Hematopoietic multipotent progenitor cell (in vitro differentiated cells): ENCODE results near the gene KANK3. TPM values are rescaled to one million over a fixed set of nuclear protein-coding genes. Genes with fewer than 3 reads are reported as not detected.
"Not testable (repeated sequence)": the region's sequence is repeated elsewhere in the genome, so short reads cannot be mapped to it uniquely, and the experiment has no call there.

Experiments used
- DNase-seq, 3 donors: peaks; one replicate each; pipeline ENCODE4 v3.0.0-alpha.2; 2011 to 2015; ENCODE audit warnings: low read depth in 2 of 3, low spot score in 2 of 3
- total RNA-seq: library from RNA; depleted of rRNA; stranded (reverse); fragments of >200 nt; gene quantifications from one replicate; pipeline ENCODE4 v1.2.3, GENCODE V29; 2012

Gene KANK3
- total RNA-seq, 1 donor, result 0.27 TPM

DNA sequence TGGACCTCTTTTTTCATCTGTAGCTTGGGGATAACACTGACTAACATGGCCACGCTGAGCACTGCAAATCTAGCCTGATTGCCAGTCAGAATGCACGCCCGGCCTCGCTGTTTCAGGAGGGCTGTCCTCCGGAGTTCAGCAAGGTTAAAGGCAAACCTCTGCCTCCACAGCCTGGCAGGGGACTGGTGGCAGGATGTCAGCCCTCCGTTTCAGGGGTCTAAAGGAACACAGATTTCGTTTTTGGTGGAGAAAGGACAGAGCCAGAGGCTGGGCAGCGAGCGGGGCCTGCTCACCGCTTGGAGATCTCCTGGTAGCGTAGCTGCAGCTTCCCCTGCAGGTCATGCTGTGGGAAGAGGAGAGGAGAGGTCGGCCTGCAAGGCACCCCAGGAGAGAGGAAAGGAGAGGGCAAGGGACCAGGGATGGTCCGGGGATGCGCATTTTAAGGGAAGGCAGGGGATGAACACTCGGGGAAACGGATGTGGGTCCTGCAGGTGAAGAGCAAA, 22.4 kb downstream of the KANK3 start:
- DNase-seq, result peak in 2 of 3 donors; percentile 17 to 36

DNA sequence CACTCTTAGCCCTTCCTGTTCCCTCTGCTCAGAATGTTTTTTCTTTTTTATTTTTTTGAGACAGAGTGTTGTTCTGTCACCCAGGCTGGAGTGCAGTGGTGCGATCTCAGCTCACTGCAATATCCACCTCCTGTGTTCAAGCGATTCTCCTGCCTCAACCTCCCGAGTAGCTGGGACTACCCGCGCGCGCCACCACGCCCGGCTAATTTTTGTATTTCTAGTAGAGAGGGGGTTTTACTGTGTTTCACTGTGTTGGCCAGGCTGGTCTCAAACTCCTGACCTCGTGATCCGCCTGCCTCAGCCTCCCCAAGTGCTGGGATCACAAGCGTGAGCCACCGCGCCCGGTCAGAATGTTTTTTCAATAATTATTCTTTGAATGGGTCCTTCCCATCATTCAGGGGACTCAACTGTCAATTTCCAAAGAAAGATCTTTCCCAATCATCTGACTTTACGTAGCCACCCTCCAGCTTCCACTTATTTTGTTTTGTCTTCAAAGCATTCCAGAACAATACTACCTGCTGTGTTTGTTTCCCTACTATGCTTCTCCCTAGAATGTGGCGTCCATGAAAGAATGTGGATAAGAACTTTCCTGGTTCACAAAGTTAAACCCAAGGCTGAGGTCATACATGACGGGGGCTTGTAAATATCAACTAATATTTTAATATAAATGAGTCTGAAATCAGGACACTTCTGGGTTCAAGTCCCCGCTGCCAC, 23.1 kb downstream of the KANK3 start:
- DNase-seq, result no peak

DNA sequence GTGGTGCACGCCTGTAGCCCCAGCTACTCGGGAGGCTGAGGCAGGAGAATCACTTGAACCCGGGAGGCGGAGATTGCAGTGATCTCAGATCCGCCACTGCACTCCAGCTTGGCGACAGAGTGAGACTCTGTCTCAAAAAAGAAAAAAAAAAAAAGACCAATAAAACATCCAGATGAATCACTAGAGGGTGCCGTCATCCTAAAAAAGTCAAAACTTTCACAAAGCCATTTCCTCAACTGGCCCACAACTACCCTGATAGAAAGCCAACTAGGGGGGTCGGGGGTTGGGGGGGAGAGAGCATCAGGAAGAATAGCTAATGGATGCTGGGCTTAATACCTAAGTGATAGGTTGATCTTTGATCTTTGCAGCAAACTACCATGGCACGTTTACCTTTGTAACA, 24.2 kb downstream of the KANK3 start:
- DNase-seq, result peak in 2 of 3 donors; percentile 33 to 34

DNA sequence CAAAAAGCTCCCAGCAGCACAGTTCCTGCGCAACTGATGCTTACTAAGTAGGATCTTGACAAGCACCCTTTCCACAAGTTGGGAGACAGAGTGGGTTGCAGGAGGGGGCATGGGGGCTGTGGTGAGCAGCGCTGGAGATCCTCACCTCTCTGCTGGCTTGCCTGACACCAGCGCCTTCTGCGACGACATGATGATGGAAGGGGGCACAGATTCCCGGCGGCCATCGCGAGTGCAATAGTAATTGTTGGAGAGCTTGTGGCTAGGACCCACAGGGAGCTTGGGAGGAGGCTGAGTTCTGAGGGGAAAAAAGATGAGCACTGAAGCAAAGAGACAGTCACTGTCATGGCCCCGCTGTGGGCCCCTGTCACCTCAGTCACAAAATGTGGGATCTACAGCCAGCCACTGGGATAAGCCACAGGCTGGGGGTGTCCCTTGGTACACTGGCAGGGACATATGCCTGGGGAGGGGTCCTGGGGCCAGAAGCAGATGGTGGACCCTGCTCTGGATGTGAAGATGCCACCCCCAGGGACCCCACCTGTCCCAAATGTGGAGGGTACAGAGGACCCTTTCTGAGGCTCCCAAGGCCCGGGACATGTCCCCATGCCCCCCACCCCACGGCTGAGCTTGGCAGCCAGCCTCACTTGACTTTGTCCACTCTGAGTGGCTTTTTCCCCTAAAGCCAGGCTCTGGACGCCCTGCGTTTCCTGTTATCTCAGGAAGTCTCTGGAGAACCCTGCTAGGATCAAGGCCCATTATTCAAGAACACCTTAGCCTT, 26.5 kb downstream of the KANK3 start:
- no peak for DNase-seq

DNA sequence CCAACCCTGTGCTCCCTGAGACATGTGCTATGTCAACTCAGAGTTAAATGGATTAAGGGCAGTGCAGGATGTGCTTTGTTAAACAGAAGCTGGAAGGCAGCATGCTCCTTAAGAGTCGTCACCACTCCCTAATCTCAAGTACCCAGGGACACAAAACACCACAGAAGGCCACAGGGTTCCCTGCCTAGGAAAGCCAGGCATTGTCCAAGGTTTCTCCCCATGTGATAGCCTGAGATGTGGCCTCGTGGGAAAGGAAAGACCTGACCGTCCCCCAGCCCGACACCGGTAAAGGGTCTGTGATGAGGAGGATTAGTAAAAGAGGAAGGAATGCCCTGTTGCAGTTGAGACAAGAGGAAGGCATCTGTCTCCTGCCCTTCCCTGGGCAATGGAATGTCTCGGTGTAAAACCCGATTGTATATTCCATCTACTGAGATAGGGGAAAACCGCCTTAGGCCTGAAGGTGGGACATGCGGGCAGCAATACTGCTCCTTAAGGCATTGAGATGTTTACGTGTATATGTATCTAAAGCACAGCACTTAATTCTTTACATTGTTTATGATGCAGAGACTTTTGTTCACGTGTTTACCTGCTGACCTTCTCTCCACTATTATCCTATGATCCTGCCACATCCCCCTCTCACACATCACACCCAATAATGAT, 28.0 kb downstream of the KANK3 start:
- not testable (repeated sequence) for DNase-seq

DNA sequence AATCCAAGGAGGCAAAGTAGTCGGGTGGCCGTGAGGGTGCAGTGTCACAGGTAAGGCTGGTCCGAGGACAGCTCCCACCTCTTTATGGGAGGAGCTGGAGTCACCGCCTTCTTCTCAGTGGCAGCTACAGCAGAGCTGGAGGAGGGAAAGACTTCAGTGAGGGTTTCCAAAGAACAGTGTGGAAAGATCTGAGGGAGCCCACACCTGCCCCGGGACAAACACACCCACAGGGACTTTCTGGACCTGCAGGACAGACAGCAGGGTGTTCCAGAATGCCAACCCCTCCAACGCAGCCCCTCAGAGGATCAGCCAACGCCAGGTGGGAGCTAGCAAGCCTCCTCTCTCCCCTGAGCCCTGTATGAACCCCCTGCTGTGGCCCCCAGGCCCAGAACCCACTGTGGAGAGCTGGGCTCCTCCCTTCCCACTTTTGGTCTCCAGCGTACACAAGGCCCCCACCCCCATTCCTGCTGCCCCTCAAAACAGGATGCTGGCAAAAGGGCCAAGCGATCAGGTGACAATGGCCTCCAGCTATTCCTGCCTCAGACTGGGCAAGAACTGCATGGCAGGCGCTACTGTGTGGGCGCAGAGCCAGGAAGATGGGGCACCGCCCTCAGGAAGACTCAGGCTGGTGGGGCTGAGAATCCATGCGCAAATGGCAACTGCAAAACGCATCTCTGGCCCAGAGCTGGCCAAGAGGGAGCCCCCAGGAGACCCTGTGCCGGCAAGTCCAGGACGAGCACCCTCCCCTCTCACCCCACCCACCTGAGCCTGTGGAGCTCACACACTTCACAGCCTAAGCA, 31.4 kb downstream of the KANK3 start:
- no peak for DNase-seq

DNA sequence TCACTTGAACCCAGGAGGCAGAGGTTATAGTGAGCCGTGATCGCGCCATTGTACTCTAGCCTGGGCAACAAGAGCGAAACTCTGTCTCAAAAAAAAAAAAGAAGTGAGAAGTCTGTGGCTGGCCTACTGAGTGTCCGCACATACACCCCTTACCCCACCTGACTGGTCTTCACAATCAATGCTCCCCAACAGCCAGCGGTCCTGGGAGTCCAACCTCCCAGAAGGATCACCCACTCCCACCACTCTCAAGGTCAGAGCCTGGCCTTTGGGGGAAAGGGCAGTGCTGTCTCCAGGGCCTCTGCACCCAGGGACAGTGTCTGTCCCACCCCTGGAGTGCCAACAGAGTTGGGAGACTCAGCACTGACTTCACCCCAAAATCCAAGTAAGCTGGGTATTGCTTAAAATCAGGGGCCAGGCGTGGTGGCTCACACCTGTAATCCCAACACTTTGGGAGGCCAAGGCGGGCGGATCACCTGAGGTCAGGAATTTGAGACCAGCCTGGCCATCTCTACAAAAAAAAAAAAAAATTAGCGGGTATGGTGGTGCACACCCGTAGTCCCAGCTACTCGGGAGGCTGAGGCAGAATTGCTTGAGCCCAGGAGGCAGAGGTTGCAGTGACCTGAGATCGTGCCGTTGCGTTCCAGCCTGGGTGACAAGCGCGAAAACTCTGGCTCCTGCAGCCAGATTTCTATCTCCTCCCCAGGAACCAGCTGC, 32.6 kb downstream of the KANK3 start:
- no peak for DNase-seq

DNA sequence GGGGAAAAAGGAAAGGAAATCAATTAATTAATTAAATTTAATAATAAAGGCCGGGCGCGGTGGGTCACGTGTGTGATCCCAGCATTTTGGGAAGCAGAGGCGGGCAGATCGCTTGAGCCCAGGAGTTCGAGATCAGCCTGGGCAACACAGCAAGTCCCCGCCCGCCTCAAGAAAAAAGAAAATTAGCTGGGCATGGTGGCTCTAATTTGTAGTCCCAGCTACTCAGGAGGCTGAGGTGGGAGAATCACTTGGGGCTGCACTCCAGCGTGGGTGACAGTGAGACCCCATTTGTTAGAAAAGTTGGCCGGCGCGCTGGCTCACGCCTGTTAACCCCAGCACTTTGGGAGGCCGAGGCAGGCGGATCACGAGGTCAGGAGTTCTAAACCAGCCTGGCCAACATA, 34.2 kb downstream of the KANK3 start:
- no peak for DNase-seq

DNA sequence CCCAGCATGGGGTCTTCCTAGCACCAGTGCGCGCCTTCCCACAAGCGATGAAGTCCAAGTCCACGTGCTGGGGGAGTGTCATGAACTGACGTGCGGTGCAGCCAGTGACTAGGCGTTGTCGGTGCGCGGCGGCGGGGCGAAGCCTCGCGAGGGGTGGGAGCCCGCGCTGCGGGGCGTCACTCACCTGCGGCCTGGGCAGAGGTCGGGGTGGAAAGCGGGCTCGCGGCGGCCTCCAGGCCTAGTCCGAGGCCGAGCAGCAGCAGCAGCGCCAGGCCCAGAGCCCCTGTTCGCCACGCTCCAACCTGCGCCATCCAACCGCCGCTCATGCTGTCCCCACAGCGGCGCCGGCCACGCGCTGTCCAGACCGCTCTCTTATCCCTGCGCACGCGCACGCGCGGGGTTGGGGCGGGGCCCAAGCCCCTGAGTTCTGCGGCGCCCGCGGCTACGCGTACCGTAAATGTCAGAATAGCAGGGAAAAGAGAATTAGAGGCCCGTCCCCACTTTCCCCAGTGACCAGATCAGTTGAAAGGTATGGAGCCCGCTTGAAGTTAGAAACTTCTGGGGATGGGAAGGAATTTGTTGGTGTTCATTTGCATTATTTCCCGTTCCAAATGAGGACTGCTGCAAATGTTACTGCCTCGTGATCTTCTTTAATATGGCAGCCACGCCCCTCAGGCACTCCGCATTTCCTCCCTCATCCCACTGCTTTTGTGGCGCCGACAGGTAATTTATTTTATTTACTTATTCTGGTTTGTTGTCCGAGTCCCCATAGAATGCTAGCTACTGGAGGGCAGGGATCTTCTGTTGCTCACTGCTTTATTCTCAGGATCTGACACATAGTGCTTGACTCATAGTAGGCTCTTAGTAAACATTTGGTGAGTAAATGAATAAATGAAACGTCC, 34.8 kb downstream of the KANK3 start, which contains the start of gene CD320:
Gene CD320, minus strand, starts transcription at position 394 of the 902 bp plus-strand sequence. Its CDS starts 68 bp downstream, at position 326.
- peak; percentile 81 to 87 (median 85) for DNase-seq

DNA sequence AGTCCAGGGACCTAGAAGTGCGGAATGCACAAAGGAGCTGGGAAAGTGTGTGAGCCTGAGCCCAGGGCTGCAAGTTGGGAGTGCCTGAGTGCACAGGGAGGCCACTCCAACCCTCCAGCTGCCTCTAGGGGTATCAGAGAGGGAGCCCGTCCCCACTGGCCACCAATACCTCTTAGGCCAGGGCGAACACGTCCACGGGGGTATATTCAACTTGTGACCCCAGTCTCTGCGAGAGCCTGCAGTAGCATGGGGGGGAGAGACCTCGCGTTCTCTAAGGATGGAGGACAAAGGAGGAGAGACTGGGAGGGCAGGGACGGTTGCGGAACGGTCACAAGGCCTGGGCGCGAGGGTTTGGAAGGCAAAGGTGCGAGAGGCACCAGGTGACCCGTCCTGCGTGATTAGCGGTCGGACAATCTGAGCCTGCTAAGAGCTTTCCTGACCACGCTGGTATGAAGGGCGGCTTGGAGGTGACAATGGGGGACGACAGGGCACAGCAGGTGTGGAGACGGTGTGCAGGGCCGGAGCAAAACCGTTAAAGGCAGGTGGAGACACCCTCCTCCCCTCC, 35.6 kb downstream of the KANK3 start:
- no peak for DNase-seq

DNA sequence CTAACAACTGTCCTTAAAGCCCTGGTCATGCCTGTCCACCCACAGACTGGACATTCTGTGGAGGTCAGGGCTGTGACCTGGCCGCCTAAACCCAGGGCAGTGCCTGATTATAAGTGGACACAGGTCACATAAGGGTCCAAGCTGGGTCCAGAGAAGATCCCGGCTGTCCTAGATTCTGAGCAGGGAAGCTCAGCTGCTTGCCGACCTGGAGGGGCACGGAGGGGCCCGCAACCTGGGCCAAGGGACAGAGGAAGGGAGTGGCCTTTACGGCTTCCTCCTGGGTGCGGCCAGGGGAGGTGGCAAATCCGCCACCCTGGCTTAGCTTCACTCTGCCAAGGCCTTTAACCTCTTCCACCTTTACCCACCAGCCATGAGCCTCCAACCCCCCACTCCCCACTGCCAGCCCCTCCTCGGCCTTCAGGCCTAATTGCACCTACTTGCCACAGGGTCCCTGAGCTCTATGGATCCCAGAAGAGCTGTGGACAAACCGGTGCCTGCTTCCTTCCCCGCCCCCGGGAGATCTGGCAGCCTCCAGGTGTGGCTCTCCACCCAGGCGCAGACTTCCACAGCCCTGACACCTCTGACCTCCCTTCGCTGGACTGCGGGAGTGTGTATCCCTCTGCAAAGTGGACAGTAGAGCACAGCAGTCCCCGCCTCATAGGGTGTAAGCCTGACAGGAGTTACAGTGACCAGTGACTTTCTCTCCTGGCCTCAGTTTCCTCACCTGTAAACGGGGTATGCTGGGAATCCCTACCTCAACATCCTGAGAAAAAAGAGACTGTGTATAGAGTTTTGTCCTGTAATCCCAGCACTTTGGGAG, 36.6 kb downstream of the KANK3 start:
- no peak for DNase-seq

DNA sequence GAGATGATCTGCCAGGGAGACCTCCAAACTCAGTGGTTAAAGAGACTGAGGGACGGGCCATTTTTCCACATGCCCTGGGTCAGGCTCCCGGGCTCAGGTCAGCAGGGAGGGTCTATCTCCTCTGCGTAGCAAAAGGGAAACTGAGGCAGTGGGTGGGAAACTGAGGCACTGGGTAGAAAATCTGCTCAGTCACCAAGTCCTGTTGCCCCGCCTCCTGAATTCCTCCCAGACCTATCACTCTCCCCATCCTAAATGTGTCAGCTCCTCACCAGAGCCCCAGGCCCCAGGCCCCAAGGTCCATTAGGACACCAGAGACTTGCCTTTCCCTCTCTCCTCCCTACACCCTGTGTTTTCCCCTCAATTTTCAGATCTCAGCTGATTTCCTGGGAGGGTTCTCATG, 37.3 kb downstream of the KANK3 start:
- DNase-seq, result no peak

DNA sequence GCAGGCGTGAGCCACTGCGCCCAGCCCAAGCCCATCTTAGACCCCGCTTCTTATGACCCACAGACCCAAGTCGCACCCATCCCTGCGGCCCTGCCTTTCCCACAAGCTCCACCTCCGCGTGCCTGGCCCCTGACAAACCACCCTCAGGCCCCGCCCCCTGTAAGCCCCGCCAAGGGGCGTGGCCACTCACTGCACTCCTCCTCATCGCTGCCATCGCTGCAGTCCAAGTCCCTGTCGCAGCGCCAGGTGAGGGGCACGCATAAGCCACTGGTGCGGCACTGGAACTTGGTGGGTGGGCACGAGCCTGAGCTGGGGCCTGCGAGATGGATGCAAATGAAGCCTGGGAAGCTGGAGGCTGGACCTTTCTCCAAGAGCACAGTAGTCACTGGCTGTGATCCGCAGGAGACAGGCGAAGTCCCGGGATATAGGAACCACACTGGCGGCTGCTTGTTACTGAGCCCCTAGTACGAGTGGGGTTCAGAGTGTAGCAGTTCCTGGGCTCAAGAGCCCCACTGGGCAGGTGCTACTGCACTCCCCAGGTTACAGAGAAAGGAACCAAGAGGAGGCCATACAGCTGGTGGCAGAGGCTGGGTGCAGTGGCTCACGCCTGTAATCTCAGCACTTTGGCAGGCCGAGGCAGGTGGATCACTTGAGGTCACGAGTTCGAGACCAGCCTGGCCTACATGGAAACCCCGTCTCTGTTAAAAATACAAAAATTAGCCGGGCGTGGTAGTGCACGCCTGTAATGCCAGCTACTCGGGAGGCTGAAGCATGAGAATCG, 38.0 kb downstream of the KANK3 start:
- DNase-seq, result no peak

DNA sequence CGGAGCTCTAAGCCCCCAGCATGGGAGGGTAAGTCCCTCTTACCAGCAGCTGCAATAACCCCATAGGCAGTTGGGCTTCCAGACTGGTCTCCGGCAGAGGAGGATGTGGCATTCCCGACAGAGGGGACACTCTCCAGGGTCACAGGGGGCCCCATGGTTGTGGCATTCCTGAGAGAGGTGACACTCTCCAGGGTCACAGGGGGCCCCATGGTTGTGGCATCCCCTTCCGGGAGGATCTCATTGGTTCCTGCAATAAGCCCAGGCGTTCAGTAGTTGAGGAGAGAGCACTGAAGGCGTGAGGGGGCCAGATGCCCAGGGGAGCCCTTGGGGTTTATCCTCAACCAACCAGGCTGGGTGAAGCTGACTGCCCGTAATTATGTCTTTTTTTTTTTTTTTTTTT, 40.3 kb downstream of the KANK3 start:
- no peak for DNase-seq

DNA sequence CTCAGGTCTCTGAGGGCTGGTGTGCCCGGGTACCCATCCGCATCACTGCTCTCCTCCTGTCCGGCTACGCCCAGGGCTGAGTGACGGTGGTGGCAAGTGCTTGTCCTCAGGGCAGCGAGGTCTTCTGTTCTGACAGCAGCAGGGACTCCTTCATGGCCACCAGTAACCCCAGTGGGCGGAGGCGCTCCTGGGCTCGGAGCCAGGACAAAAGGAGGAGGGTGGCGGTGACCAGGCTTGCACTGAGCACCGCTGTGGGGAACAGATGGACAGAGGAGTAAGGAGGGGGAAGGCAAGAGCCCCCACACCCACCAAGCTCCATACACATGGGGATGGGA, 40.7 kb downstream of the KANK3 start:
- no peak for DNase-seq

DNA sequence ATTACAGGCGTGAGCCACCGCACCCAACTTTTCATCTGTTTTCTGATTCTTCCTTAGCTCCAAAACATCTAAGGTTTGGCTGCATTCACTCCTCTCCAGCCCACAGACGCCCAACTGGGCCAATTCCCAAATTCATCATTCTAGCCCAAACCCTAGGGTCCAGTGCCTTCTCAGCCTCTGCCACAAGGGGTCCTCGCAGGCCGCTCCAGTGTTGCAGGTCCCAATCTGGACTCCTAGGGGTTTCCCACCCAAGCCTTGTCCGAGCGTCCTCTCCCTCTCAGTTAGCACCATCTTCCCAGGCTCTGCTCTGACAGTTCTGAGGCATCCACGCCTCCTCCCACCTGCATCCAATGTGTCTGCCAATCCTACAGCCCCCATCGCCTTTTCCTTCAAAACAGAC, 51.7 kb downstream of the KANK3 start:
- DNase-seq, result not testable (repeated sequence)

DNA sequence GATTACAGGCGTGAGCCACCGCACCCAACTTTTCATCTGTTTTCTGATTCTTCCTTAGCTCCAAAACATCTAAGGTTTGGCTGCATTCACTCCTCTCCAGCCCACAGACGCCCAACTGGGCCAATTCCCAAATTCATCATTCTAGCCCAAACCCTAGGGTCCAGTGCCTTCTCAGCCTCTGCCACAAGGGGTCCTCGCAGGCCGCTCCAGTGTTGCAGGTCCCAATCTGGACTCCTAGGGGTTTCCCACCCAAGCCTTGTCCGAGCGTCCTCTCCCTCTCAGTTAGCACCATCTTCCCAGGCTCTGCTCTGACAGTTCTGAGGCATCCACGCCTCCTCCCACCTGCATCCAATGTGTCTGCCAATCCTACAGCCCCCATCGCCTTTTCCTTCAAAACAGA, 66.6 kb downstream of the KANK3 start:
- not testable (repeated sequence) for DNase-seq
